Pancreas (tissue), 10 donors: Measurements from ENCODE around the gene CACNA1C. TPM values are rescaled to one million over a fixed set of nuclear protein-coding genes. Genes with fewer than 3 reads are reported as not detected.

Experiments
- ATAC-seq, 4 donors: fragments of 200-7000 bp; cut with Tn5 transposase; one replicate each; pipeline versions ENCODE4 v1.8.0 to v1.9.1; 2020; ENCODE audit warnings: mild to moderate bottlenecking in 4 of 4, moderate library complexity in 4 of 4
- DNase-seq, 6 donors: peaks; one replicate each; pipeline ENCODE4 v3.0.0-alpha.2; 2020
- FAIRE-seq: peaks from 2 replicates; lab custom pipeline; 2012; peaks lifted over from hg19 to GRCh38; lab: Jason Lieb, UNC
- H3K27ac ChIP-seq, 4 donors: fragments of 200-600 bp; sonication (generic); 1 replicate in 3 of 4; 2 replicates in 1 of 4; pipeline versions ENCODE4 v1.5.0 to v1.8.0; 2020
- H3K27me3 ChIP-seq, 4 donors: fragments of 200-600 bp; one replicate each; pipeline ENCODE4 v1.8.0; 2021
- H3K36me3 ChIP-seq, 3 donors: fragments of 200-600 bp; sonication (generic) in 1 of 3; one replicate each; pipeline versions ENCODE4 v1.5.0 to v1.8.0; 2020 to 2021
- H3K4me1 ChIP-seq, 3 donors: fragments of 200-600 bp; one replicate each; pipeline ENCODE4 v1.8.0; 2021
- H3K4me3 ChIP-seq, 4 donors: fragments of 200-600 bp; sonication (generic) in 2 of 4; one replicate each; pipeline versions ENCODE4 v1.5.0 to v1.8.0; 2020 to 2021
- H3K9me3 ChIP-seq, 4 donors: fragments of 200-600 bp; one replicate each; pipeline ENCODE4 v1.8.0; 2021
- CTCF ChIP-seq, 4 donors: fragments of 200-600 bp; sonication (generic) in 3 of 4; IDR thresholded peaks; one replicate each; pipeline versions ENCODE4 v1.5.0 to v1.8.0; 2021; ENCODE audit warnings: antibody characterized with exemption in 4 of 4
- WGBS, 2 donors: extraction: QIAGEN DNeasy Blood & Tissue Kit; methylation state at CpG; one replicate each; pipeline ENCODE4 v1.1.7; 2013; 5-methylcytosine and 5-hydroxymethylcytosine counted together
- intact Hi-C, 3 donors: fragments of 100-400 bp; cut with DNase I; formaldehyde crosslinking; loops; one replicate each; pipeline versions ENCODE4 v1.11.1 to v1.14.2; 2022
- polyA plus RNA-seq, 2 donors: library from polyadenylated mRNA; stranded (reverse); fragments of 200-250 nt; gene quantifications; one replicate each; pipeline ENCODE4 v1.2.3, GENCODE V29; 2013
- total RNA-seq, 6 donors: library from RNA; stranded (reverse); fragmentation: NEBNext Ultra II Directional in 4 of 6; extraction: Animal tissue kit (Norgen Biotek cat#: 25700) in 4 of 6; gene quantifications; one replicate each; pipeline versions ENCODE4 v1.2.1 to v1.2.4, GENCODE V29; 2021 to 2023
- donor health status: healthy with polysubstance abuse.
- donor health status: DM: no; HTN: no; CAD: no; lungs with moderate emphysema.
- donor health status: DM: no; HTN: no; CAD: no.
- donor health status: control.
- donor health status: control.
- donor health status: Bipolar disorder and iron deficiency.
- donor health status: DM: yes; HTN: yes; CAD: no.
- donor health status: DM: no; HTN: no; CAD: no.
- donor health status: DM: no; HTN: no; CAD: no.
- donor health status: DM: yes; HTN: yes; CAD: no.

CACNA1C gene
- total and polyA plus RNA-seq, 8 donors: 1.2 to 3.8 (median 2.3) TPM

- no peaks in the 10 kb centered on the region for H3K36me3 ChIP-seq
- no peaks in the 10 kb centered on the region for H3K4me1 ChIP-seq
- H3K27me3 ChIP-seq: no peaks in the 10 kb centered on the region
- H3K27ac ChIP-seq: no peak overlapping the region
- H3K9me3 ChIP-seq: no peaks in the 10 kb centered on the region
- 75 to 79% methylated on average over 17 of the region's 17 CpGs for WGBS, 2 donors
- DNase-seq (no peak), ATAC-seq (no peak), FAIRE-seq (no peak)
- TF ChIP-seq CTCF (IDR thresholded peaks at IDR 0.05): no peak
- H3K4me3 ChIP-seq: no peak overlapping the region
- intact Hi-C loops: no loop called here
Measured at GRCh38 chr12:2667716-2668440, 615.1 kb downstream of the CACNA1C start.

GRCh38 chr12:2668816-2669215 is 616.0 kb downstream of the CACNA1C start:
- H3K36me3 ChIP-seq: no peaks in the 10 kb centered on the region
- no peak for DNase-seq
- intact Hi-C loops: no loop called here
- no peaks in the 10 kb centered on the region for H3K27me3 ChIP-seq
- H3K27ac ChIP-seq: no peak overlapping the region
- H3K9me3 ChIP-seq: no peaks in the 10 kb centered on the region
- 85 to 88% methylated on average over 17 of the region's 17 CpGs for WGBS, 2 donors
- ATAC-seq: no peak
- no peak for FAIRE-seq
- no peak overlapping the region for H3K4me3 ChIP-seq
- TF ChIP-seq CTCF (IDR thresholded peaks at IDR 0.05): no peak
- no peaks in the 10 kb centered on the region for H3K4me1 ChIP-seq

GRCh38 chr12:2669560-2669959 is 616.8 kb downstream of the CACNA1C start:
- ATAC-seq (no peak), DNase-seq (no peak), FAIRE-seq (no peak)
- Histone ChIP-seq H3K27ac (no peak overlapping the region), H3K27me3 (no peaks in the 10 kb centered on the region), H3K4me3 (no peak overlapping the region), H3K36me3 (no peaks in the 10 kb centered on the region), H3K9me3 (no peaks in the 10 kb centered on the region), H3K4me1 (no peaks in the 10 kb centered on the region)
- TF ChIP-seq CTCF (IDR thresholded peaks at IDR 0.05): no peak
- intact Hi-C loops: no loop called here
- 80 to 82% methylated on average over 8 of the region's 8 CpGs for WGBS, 2 donors

- intact Hi-C loops: no loop called here
- ATAC-seq (no peak), FAIRE-seq (no peak), DNase-seq (no peak)
- no peaks in the 10 kb centered on the region for H3K4me1 ChIP-seq
- no peaks in the 10 kb centered on the region for H3K36me3 ChIP-seq
- no peak overlapping the region for H3K27ac ChIP-seq
- H3K27me3 ChIP-seq: no peaks in the 10 kb centered on the region
- no peak for TF ChIP-seq CTCF (IDR thresholded peaks at IDR 0.05)
- no peaks in the 10 kb centered on the region for H3K9me3 ChIP-seq
- no peak overlapping the region for H3K4me3 ChIP-seq
- 86 to 87% methylated on average over 10 of the region's 10 CpGs for WGBS, 2 donors
Measured at GRCh38 chr12:2672863-2673262, 620.1 kb downstream of the CACNA1C start.
